ENCODE data around the gene CA9. TPM values are rescaled to one million over a fixed set of nuclear protein-coding genes. Genes with fewer than 3 reads are reported as not detected.

The CA9 gene
- total RNA-seq, 2 experiments from 2014 or later, result 0.38 to 0.52 TPM

DNA sequence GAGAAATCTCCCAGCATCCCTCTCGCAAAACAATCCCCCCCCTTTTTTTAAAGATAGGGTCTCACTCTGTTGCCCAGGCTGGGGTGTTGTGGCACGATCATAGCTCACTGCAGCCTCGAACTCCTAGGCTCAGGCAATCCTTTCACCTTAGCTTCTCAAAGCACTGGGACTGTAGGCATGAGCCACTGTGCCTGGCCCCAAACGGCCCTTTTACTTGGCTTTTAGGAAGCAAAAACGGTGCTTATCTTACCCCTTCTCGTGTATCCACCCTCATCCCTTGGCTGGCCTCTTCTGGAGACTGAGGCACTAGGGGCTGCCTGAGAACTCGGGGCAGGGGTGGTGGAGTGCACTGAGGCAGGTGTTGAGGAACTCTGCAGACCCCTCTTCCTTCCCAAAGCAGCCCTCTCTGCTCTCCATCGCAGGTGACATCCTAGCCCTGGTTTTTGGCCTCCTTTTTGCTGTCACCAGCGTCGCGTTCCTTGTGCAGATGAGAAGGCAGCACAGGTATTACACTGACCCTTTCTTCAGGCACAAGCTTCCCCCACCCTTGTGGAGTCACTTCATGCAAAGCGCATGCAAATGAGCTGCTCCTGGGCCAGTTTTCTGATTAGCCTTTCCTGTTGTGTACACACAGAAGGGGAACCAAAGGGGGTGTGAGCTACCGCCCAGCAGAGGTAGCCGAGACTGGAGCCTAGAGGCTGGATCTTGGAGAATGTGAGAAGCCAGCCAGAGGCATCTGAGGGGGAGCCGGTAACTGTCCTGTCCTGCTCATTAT is 6.8 kb downstream of the CA9 start:
- H3K4me3 Mint-ChIP-seq, result no peak overlapping the region

DNA sequence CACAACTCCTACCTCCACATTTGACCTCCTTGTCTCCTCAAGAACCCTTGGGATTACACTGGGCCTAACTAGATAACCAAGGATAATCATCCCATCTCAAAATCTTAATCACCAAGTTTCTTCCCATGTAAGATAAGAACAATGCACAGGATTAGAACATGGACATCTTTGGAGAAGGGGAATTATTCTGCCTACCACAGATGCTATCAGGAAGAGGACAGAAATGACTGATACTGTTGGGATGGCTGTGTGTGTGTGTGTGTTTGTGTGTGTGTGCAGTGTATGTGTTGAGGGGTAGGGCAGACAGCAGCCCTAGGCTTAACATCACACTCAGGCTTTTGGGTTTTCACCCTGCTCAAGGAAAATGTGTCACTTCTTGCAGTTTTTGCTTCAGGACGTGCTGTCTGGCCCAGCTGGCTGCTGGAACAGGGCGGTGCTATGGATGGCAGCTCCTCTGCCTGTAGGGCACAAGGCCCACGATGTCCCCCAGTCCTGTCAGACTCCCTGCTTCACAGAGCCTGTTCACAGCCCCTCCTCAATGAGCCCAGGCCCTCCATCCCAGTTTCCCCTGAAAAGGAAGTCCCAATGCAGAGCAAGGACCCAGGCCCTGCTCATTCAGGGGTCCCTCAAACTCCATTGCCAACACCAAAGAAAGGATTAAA is 7.7 kb downstream of the CA9 start:
- intact Hi-C loops (cut with micrococcal nuclease), result no loop called here
- H3K27me3 Mint-ChIP-seq (ENCODE audit: low read depth), result no peaks in the 10 kb centered on the region
- peaks cover 4% of the 10 kb centered on the region for H3K4me1 Mint-ChIP-seq (ENCODE audit: low read depth)
- no peaks in the 10 kb centered on the region for H3K9me3 Mint-ChIP-seq
- CTCF ChIA-PET, result interaction anchor here (8.1 kb wide), 1 partner anchor 14 kb away, joined by 64 read pairs; no protein-coding TSS in a partner anchor
- no peaks in the 10 kb centered on the region for H3K36me3 Mint-ChIP-seq (ENCODE audit: low read depth)
- DNase-seq, result no peak
- no peak overlapping the region for H3K27ac Mint-ChIP-seq
- no peak overlapping the region for H3K4me3 Mint-ChIP-seq

More for the DNA sequence above, 6.8 kb downstream of the CA9 start:
- Mint-ChIP-seq H3K27me3 (ENCODE audit: low read depth) (peaks cover 3% of the 10 kb centered on the region), H3K27ac (no peak overlapping the region), H3K4me1 (ENCODE audit: low read depth) (peaks cover 6% of the 10 kb centered on the region), H3K9me3 (no peaks in the 10 kb centered on the region), H3K36me3 (ENCODE audit: low read depth) (no peaks in the 10 kb centered on the region)
- CTCF ChIA-PET, result interaction anchor here (8.1 kb wide), 1 partner anchor 15 kb away, joined by 64 read pairs; no protein-coding TSS in a partner anchor
- intact Hi-C loops (cut with micrococcal nuclease), result no loop called here
- DNase-seq, result no peak

DNA sequence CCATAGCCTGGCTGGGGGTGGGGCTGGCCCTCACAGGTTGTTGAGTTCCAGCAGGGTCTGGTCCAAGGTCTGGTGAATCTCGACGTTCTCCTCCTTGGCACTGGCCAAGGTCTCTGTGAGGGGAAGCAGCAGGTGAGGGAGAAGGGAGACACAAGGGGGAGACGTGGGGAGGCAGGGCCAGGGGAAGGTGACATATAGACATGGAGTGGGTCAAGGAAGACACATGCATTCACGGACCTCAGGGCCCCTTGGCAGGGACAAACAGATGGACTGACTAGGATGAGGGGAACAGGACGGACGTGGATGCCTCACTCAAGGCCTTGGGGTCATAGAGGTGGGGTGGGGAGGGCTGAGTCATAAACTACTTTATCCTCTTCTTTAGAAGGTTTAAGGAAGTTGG is 8.3 kb downstream of the CA9 start:
- no peak overlapping the region for H3K4me3 Mint-ChIP-seq
- CTCF ChIA-PET, result interaction anchor here (8.1 kb wide), 1 partner anchor 14 kb away, joined by 64 read pairs; no protein-coding TSS in a partner anchor
- no peak overlapping the region for H3K27ac Mint-ChIP-seq
- H3K9me3 Mint-ChIP-seq, result no peaks in the 10 kb centered on the region
- no peak for DNase-seq
- no peaks in the 10 kb centered on the region for H3K36me3 Mint-ChIP-seq (ENCODE audit: low read depth)
- H3K27me3 Mint-ChIP-seq (ENCODE audit: low read depth), result no peaks in the 10 kb centered on the region
- intact Hi-C loops (cut with micrococcal nuclease), result no loop called here
- peaks cover 2% of the 10 kb centered on the region for H3K4me1 Mint-ChIP-seq (ENCODE audit: low read depth)

DNA sequence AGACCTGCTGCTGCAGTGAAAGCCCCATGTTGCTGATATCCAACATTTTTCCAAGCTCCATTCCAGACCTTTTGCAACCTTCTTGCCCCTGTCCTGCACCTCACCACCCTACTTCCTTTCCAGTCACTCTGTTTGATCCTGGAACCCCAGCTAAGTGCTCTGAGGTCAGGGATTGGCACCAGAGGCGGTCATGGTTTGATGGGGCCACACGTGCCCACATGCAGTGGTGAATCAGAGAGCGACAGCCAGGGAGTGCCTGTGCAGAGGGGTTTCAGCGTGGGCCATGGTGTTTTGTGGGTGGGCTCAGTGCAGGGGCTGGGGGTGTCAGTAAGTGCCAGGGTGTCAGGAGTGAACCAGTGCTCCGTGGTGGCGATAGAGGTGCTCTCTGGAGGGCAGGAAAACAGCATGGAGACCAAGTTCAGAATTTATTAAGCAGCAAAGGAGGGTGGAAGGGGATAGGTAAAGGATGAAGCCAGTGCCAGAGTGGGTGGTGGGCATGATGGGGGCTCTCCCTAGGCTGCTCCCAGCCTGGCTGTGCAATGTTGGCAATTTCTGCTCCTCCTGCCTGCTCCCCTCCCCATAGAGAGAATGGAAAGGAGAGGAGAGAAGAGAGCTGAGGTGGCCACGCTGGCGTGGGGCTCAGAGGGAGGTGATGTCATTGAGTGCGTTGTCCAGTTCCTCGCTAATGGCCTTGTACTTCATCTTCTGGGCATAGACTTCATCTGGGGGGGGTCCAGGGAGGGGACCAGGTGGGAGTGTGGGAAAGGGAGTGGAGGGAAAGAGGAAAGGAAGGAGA is 9.0 kb downstream of the CA9 start:
- intact Hi-C loops (cut with micrococcal nuclease), result no loop called here
- DNase-seq, result no peak
- Mint-ChIP-seq H3K27ac (no peak overlapping the region), H3K27me3 (ENCODE audit: low read depth) (no peaks in the 10 kb centered on the region), H3K4me3 (no peak overlapping the region), H3K4me1 (ENCODE audit: low read depth) (no peaks in the 10 kb centered on the region), H3K9me3 (no peaks in the 10 kb centered on the region), H3K36me3 (ENCODE audit: low read depth) (no peaks in the 10 kb centered on the region)
- CTCF ChIA-PET, result interaction anchor here (0.7 to 8.1 kb wide), 3 partner anchors 13 to 45 kb away, joined by 3 to 64 read pairs (median 4); no protein-coding TSS in a partner anchor

DNA sequence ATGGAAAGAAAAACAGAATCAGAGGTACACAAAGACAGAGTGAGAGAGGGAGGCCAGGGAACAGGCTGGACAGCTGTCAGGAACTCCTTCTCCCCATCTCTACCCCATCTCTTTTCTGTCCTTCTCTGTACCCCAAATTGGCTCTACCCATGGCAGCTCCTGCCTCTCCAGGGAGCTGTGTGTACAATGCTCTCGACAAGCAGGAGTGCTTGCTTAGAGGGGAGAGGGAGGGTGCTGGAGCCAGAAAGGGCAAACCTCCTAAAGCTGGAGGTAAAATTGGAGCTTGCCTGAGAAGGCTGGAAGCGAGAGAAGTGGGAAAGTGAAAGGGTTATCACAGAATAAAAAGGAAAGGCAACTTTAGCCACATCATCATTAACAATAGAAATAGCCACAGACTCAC is 9.6 kb downstream of the CA9 start:
- intact Hi-C loops (cut with micrococcal nuclease), result no loop called here
- CTCF ChIA-PET, result interaction anchor here (0.7 to 8.1 kb wide), 5 partner anchors 12 to 521 kb away, joined by 3 to 64 read pairs (median 4); partner anchors contain the start of genes CCDC107, RMRP and UNC13B
- no peaks in the 10 kb centered on the region for H3K9me3 Mint-ChIP-seq
- no peak overlapping the region for H3K27ac Mint-ChIP-seq
- no peaks in the 10 kb centered on the region for H3K36me3 Mint-ChIP-seq (ENCODE audit: low read depth)
- H3K4me1 Mint-ChIP-seq (ENCODE audit: low read depth), result peaks cover 3% of the 10 kb centered on the region
- DNase-seq, result no peak
- no peak overlapping the region for H3K4me3 Mint-ChIP-seq
- H3K27me3 Mint-ChIP-seq (ENCODE audit: low read depth), result no peaks in the 10 kb centered on the region

DNA sequence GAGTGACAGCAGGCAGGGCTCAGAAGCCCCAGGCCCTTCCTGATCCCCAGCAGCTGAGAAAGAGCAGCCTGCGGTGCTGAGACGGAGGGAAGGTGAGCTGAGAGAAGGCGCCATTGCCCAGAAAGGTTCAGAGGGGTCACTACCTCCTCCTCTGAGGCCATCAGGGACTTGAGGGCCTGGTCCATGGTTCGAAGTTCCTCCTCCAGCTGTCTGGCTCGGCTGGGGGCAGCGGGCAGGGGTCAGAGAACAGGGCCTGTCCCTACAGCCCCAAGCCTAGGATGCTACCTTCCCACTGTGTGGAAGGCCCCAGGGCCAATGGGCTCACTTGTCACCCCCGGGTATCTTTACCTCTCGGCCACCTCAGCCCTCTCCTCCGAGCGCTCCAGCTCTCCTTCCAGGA is 11.2 kb downstream of the CA9 start:
- DNase-seq, result no peak
- Mint-ChIP-seq H3K4me3 (no peak overlapping the region), H3K27ac (no peak overlapping the region), H3K36me3 (ENCODE audit: low read depth) (no peaks in the 10 kb centered on the region), H3K27me3 (ENCODE audit: low read depth) (no peaks in the 10 kb centered on the region), H3K9me3 (no peaks in the 10 kb centered on the region), H3K4me1 (ENCODE audit: low read depth) (peaks cover 14% of the 10 kb centered on the region)
- CTCF ChIA-PET, result interaction anchor here (1.2 to 8.1 kb wide), 2 partner anchors 11 to 12 kb away, joined by 3 to 64 read pairs; partner anchors contain the start of gene CA9
- intact Hi-C loops (cut with micrococcal nuclease), result no loop called here

DNA sequence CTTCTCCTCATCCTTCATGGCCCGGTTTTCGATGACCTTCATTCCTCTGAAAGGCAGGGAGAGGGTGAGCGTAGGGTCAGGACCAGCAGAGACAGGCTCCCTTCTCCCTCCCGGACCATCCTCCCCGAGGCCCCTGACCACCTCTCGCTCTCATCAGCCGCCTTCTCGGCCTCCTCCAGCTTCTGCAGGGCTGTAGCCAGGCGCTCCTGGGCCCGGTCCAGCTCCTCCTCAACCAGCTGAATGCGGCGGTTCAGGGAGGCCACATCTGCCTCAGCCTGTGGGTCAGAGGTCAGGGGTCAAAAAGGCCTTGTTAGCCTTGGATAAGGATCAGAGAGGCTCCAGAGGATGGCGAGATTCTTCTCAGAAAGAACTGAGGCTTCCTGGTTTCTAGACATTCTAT is 11.8 kb downstream of the CA9 start:
- DNase-seq, result no peak
- H3K27ac Mint-ChIP-seq, result no peak overlapping the region
- H3K4me3 Mint-ChIP-seq, result no peak overlapping the region
- no peaks in the 10 kb centered on the region for H3K27me3 Mint-ChIP-seq (ENCODE audit: low read depth)
- H3K36me3 Mint-ChIP-seq (ENCODE audit: low read depth), result no peaks in the 10 kb centered on the region
- CTCF ChIA-PET, result interaction anchor here (1.2 to 8.1 kb wide), 2 partner anchors 10 to 12 kb away, joined by 3 to 64 read pairs; partner anchors contain the start of gene CA9
- peaks cover 14% of the 10 kb centered on the region for H3K4me1 Mint-ChIP-seq (ENCODE audit: low read depth)
- intact Hi-C loops (cut with micrococcal nuclease), result no loop called here
- no peaks in the 10 kb centered on the region for H3K9me3 Mint-ChIP-seq

DNA sequence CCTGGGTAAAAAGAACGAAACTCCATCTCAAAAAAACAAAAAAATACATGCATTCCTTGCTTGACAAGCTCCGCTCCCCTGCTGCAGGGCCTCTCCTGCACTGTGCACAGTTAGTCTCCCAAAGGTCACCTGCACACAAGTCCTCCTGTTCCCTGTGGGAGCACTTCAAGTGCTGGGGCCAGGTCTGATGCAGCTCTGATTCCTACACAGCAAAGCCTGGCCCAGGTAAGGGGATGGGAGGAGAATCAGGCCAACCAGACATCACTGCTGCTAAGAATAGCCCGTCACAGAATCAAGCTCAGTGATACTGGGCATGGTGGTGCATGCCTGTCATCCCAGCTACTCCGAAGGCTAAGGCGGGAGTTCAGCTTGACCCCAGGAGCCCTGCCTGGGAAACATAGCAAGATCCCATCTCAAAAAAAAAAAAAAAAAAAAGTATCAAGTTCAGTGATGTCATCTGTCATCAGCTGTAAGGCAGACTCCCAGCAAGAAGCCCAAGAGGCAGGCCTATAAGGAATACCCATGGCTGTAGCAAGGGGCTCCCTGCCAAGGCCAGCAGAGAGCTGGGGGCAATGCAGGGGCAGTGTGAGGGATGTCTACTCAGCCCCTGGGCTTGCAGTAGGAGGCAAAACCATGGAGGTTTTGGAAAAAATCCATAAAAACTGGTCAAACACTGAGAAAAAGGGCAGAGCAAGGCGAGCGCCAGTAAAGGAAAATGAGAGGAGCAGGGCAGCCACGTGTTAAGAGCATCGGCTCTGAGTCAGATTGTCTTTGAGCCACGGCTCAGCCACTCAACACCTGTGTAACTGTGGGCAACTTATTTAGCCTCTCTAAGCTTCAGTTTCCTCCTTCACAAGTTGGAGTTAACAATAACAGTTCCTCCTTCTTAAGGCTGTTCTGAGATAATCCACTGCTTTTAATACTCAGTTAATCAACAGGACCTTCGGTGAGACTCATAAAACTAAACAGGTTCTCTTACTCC is 12.8 kb downstream of the CA9 start:
- Mint-ChIP-seq H3K36me3 (ENCODE audit: low read depth) (no peaks in the 10 kb centered on the region), H3K27ac (no peak overlapping the region), H3K9me3 (no peaks in the 10 kb centered on the region), H3K4me1 (ENCODE audit: low read depth) (peaks cover 18% of the 10 kb centered on the region), H3K4me3 (no peak overlapping the region), H3K27me3 (ENCODE audit: low read depth) (no peaks in the 10 kb centered on the region)
- no peak for DNase-seq
- intact Hi-C loops (cut with micrococcal nuclease), result no loop called here
- CTCF ChIA-PET, result interaction anchor here (0.6 to 8.1 kb wide), 4 partner anchors 9 to 63 kb away, joined by 3 to 64 read pairs (median 9); partner anchors contain the start of genes CCDC107 and RMRP

DNA sequence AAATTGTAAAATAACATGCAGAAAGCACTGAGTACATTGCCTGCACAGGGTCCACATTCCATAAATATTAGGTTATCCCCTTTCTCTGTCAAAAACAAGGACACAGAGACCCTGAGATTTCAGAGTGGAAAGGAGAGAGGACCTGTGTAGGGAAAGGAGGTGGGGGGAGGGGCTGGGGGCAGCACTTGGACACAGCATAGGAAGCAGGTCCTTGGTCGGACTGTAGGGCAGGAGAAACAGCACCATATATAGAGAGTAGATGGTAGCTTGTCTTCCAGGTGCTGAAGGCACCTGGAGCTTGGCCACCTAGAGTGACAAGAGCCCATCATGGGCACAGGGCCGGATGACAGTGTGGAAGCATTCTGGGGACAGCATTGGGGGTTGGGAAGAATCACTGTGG is 13.6 kb downstream of the CA9 start:
- CTCF ChIA-PET, result interaction anchor here (0.7 to 2.4 kb wide), 5 partner anchors 8 to 76 kb away, joined by 3 to 12 read pairs (median 6); partner anchors contain the start of genes CCDC107 and RMRP
- no peak overlapping the region for H3K27ac Mint-ChIP-seq
- no peaks in the 10 kb centered on the region for H3K9me3 Mint-ChIP-seq
- DNase-seq, result no peak
- no peaks in the 10 kb centered on the region for H3K36me3 Mint-ChIP-seq (ENCODE audit: low read depth)
- H3K27me3 Mint-ChIP-seq (ENCODE audit: low read depth), result no peaks in the 10 kb centered on the region
- intact Hi-C loops (cut with micrococcal nuclease), result no loop called here
- H3K4me1 Mint-ChIP-seq (ENCODE audit: low read depth), result peaks cover 18% of the 10 kb centered on the region
- H3K4me3 Mint-ChIP-seq, result no peak overlapping the region

DNA sequence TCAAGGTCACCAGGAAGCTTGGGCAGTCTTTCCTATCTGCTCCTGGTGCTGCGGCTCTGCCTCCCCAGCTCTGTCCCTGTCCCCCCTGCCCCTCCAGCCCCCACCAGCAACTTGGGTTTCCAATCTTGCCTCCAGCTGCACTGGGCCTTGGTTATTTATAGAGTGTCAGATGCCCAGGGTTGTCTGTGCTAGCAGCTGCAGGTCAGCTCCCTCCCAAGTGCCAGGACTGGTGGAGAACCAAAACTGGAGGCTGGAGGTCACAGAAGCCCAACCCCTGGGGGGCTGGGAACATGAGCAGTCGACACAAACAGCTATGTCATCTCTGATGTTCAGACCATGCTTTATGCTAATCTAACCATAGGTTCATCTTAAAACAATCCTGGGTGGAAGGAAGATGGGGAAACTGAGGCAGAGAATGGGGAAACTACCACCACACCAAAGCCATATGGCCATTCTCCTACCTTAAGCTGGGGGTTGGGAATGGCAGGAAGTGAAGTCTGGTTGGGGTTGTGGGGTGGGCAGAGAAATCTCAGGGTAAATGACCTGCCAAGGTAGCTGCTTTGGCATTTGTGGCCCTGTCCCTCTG is 14.3 kb downstream of the CA9 start:
- Mint-ChIP-seq H3K4me3 (no peak overlapping the region), H3K27ac (no peak overlapping the region), H3K4me1 (ENCODE audit: low read depth) (peaks cover 18% of the 10 kb centered on the region), H3K27me3 (ENCODE audit: low read depth) (no peaks in the 10 kb centered on the region), H3K36me3 (ENCODE audit: low read depth) (no peaks in the 10 kb centered on the region), H3K9me3 (no peaks in the 10 kb centered on the region)
- CTCF ChIA-PET, result interaction anchor here (0.6 to 2.4 kb wide), 10 partner anchors 8 to 137 kb away, joined by 3 to 12 read pairs (median 4); partner anchors contain the start of genes CCDC107 and RMRP
- intact Hi-C loops (cut with micrococcal nuclease), result loop anchor here (1.0 to 2.0 kb wide), 2 partner anchors 29 to 45 kb away; partner anchors contain the start of genes CREB3 and TLN1
- no peak for DNase-seq

Data from activated naive CD4-positive, alpha-beta T cell treated with anti-CD3 and anti-CD28 coated beads for 36 hours (primary cell).